ENCODE results near the gene TMEM168.

The TMEM168 gene

GRCh38 chr7:112830769-112831168 is 40.6 kb upstream of the TMEM168 start:
- TF ChIP-seq EZH2 (IDR thresholded peaks at IDR 0.05; ENCODE audit: borderline replicate concordance, low read length): no peak
- no peak for TF ChIP-seq CTCF (IDR thresholded peaks at IDR 0.05; ENCODE audit: low read length)
- Histone ChIP-seq H2AFZ (ENCODE audit: low read length) (no peak overlapping the region), H4K20me1 (ENCODE audit: insufficient read depth, low read length) (no peaks in the 10 kb centered on the region)

GRCh38 chr7:112828696-112829095 is 38.5 kb upstream of the TMEM168 start:
- H3K4me1 ChIP-seq (ENCODE audit: insufficient read depth, low read length, severe bottlenecking): no peaks in the 10 kb centered on the region
- TF ChIP-seq CTCF (IDR thresholded peaks at IDR 0.05; ENCODE audit: low read length): no peak
- no peak for TF ChIP-seq EZH2 (IDR thresholded peaks at IDR 0.05; ENCODE audit: borderline replicate concordance, low read length)
- no peak overlapping the region for H3K4me2 ChIP-seq (ENCODE audit: low read length)
- no peak overlapping the region for H3K27ac ChIP-seq (ENCODE audit: low read depth, low read length, poor library complexity, severe bottlenecking)
- no peak overlapping the region for H2AFZ ChIP-seq (ENCODE audit: low read length)
- peaks cover 25% of the 10 kb centered on the region for H3K9me3 ChIP-seq (ENCODE audit: low read length)
- no peaks in the 10 kb centered on the region for H4K20me1 ChIP-seq (ENCODE audit: insufficient read depth, low read length)
- peaks cover 43% of the 10 kb centered on the region for H3K36me3 ChIP-seq (ENCODE audit: insufficient read depth, low read length)
- H3K9me2 ChIP-seq (ENCODE audit: low read depth, low read length): no peaks in the 10 kb centered on the region
- no peak overlapping the region for H3K4me3 ChIP-seq (ENCODE audit: low read depth, low read length, poor library complexity, severe bottlenecking)
- no peaks in the 10 kb centered on the region for H3K27me3 ChIP-seq (ENCODE audit: insufficient read depth, low read length)
- no peak overlapping the region for H3K9ac ChIP-seq (ENCODE audit: low read length)
- no peaks in the 10 kb centered on the region for H3F3A ChIP-seq (ENCODE audit: insufficient read depth, low read length)
- no peaks in the 10 kb centered on the region for H3K79me2 ChIP-seq (ENCODE audit: insufficient read depth, low read length)

More at GRCh38 chr7:112830769-112831168, 40.6 kb upstream of the TMEM168 start:
- Histone ChIP-seq H3K27me3 (ENCODE audit: insufficient read depth, low read length) (no peaks in the 10 kb centered on the region), H3K36me3 (ENCODE audit: insufficient read depth, low read length) (peaks cover 43% of the 10 kb centered on the region), H3K9me3 (ENCODE audit: low read length) (peaks cover 25% of the 10 kb centered on the region), H3K9ac (ENCODE audit: low read length) (no peak overlapping the region), H3K4me3 (ENCODE audit: low read depth, low read length, poor library complexity, severe bottlenecking) (no peak overlapping the region), H3K4me1 (ENCODE audit: insufficient read depth, low read length, severe bottlenecking) (no peaks in the 10 kb centered on the region), H3F3A (ENCODE audit: insufficient read depth, low read length) (no peaks in the 10 kb centered on the region), H3K79me2 (ENCODE audit: insufficient read depth, low read length) (no peaks in the 10 kb centered on the region), H3K9me2 (ENCODE audit: low read depth, low read length) (no peaks in the 10 kb centered on the region), H3K4me2 (ENCODE audit: low read length) (no peak overlapping the region), H3K27ac (ENCODE audit: low read depth, low read length, poor library complexity, severe bottlenecking) (no peak overlapping the region)

- no peak overlapping the region for H3K9ac ChIP-seq (ENCODE audit: low read length)
- H3K9me2 ChIP-seq (ENCODE audit: low read depth, low read length): no peaks in the 10 kb centered on the region
- no peak for TF ChIP-seq EZH2 (IDR thresholded peaks at IDR 0.05; ENCODE audit: borderline replicate concordance, low read length)
- TF ChIP-seq CTCF (IDR thresholded peaks at IDR 0.05; ENCODE audit: low read length): no peak
- H3K79me2 ChIP-seq (ENCODE audit: insufficient read depth, low read length): no peaks in the 10 kb centered on the region
- no peak overlapping the region for H3K4me2 ChIP-seq (ENCODE audit: low read length)
- H3K27ac ChIP-seq (ENCODE audit: low read depth, low read length, poor library complexity, severe bottlenecking): no peak overlapping the region
- H3K9me3 ChIP-seq (ENCODE audit: low read length): no peaks in the 10 kb centered on the region
- H4K20me1 ChIP-seq (ENCODE audit: insufficient read depth, low read length): no peaks in the 10 kb centered on the region
- peaks cover 5% of the 10 kb centered on the region; the same call in 1 of the 2 replicates for H3K36me3 ChIP-seq (ENCODE audit: insufficient read depth, low read length)
- no peaks in the 10 kb centered on the region for H3K4me1 ChIP-seq (ENCODE audit: insufficient read depth, low read length, severe bottlenecking)
- H3K4me3 ChIP-seq (ENCODE audit: low read depth, low read length, poor library complexity, severe bottlenecking): no peak overlapping the region
- H3K27me3 ChIP-seq (ENCODE audit: insufficient read depth, low read length): no peaks in the 10 kb centered on the region
- no peak overlapping the region for H2AFZ ChIP-seq (ENCODE audit: low read length)
- H3F3A ChIP-seq (ENCODE audit: insufficient read depth, low read length): no peaks in the 10 kb centered on the region
Measured at GRCh38 chr7:112821345-112821744, 31.2 kb upstream of the TMEM168 start.
